GM23248 (cell line): ENCODE data around the gene C19orf33.

Experiments
- EZH2 ChIP-seq: fragments of 200-600 bp; sonication (generic); IDR thresholded peaks from 2 replicates; pipeline ENCODE4 v1.6.1; 2018; ENCODE audit warnings: antibody characterized with exemption, mild to moderate bottlenecking; ENCODE audit not compliant: insufficient read depth, poor library complexity, severe bottlenecking
- EZH2phosphoT487 ChIP-seq: fragments of 200-600 bp; sonication (generic); IDR thresholded peaks from 2 replicates; pipeline ENCODE4 v1.6.1; 2018; ENCODE audit warnings: antibody characterized with exemption, moderate library complexity, mild to moderate bottlenecking, low read depth; ENCODE audit not compliant: insufficient read depth

DNA sequence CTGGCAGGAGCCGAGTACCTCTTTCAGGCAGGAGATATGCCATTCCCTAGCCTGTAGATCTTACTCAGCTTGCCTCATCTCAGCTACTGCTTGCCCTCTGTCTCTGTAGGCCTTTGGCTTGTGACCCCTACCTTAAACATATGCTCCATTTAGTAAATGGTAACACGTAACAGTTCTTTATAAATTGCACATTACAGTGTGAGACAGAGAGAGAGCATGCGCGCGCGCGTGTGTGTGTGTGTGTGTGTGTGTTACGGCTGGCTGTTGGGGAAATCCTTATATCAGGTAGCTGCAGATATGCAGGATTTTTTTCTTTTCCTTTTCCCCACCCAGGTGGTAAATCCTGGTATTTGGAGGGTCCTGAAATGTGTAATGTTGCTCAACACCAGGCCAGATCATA lies 35.5 kb upstream of the C19orf33 start:
- TF ChIP-seq EZH2phosphoT487: no peak
- TF ChIP-seq EZH2: no peak
